Effector memory CD8-positive, alpha-beta T cell (primary cell): ENCODE results near the gene PALLD.

Source experiments
- ATAC-seq: fragments of 150-1000 bp; cut with Tn5 transposase; replicated peaks from 2 replicates; pipeline ENCODE4 v1.10.0; 2021; ENCODE audit warnings: mild to moderate bottlenecking, moderate library complexity
- DNase-seq, 3 experiments: peaks; one replicate each; pipeline ENCODE4 v3.0.0; 2021
- H3K27ac Mint-ChIP-seq, 2 donors: one replicate each; pipeline ENCODE4 v1.8.0; 2022; ENCODE audit warnings: mild to moderate bottlenecking in 2 of 2, mixed read lengths in 2 of 2, moderate library complexity in 2 of 2
- H3K27me3 Mint-ChIP-seq, 2 donors: one replicate each; pipeline ENCODE4 v1.8.0; 2022; ENCODE audit warnings: mixed read lengths in 2 of 2
- H3K36me3 Mint-ChIP-seq: one replicate; pipeline ENCODE4 v1.8.0; 2022; ENCODE audit warnings: mild to moderate bottlenecking, moderate library complexity, mixed read lengths; ENCODE audit not compliant: insufficient read depth
- H3K4me1 Mint-ChIP-seq, 2 donors: one replicate each; pipeline ENCODE4 v1.8.0; 2022; ENCODE audit warnings: low read depth in 2 of 2, mixed read lengths in 2 of 2
- H3K4me3 Mint-ChIP-seq, 2 donors: one replicate each; pipeline ENCODE4 v1.8.0; 2022; ENCODE audit warnings: mild to moderate bottlenecking in 2 of 2, mixed read lengths in 2 of 2, moderate library complexity in 2 of 2
- H3K9me3 Mint-ChIP-seq, 2 donors: one replicate each; pipeline ENCODE4 v1.8.0; 2022; ENCODE audit warnings: mixed read lengths in 2 of 2

Gene PALLD

GRCh38 chr4:168870004-168870403 is 373.2 kb downstream of the PALLD start:
- H3K4me1 Mint-ChIP-seq = no peaks in the 10 kb centered on the region
- peaks cover 28 to 47% of the 10 kb centered on the region in 2 donors for H3K27me3 Mint-ChIP-seq
- H3K4me3 Mint-ChIP-seq = no peak overlapping the region
- H3K36me3 Mint-ChIP-seq = no peaks in the 10 kb centered on the region
- ATAC-seq (no peak), DNase-seq (no peak)
- no peak overlapping the region for H3K27ac Mint-ChIP-seq
- no peaks in the 10 kb centered on the region for H3K9me3 Mint-ChIP-seq

- no peak for DNase-seq
- H3K27ac Mint-ChIP-seq = no peak overlapping the region
- no peaks in the 10 kb centered on the region for H3K36me3 Mint-ChIP-seq
- H3K4me3 Mint-ChIP-seq = no peak overlapping the region
- H3K27me3 Mint-ChIP-seq = peaks cover 40 to 60% of the 10 kb centered on the region in 2 donors
- no peaks in the 10 kb centered on the region for H3K4me1 Mint-ChIP-seq
- H3K9me3 Mint-ChIP-seq = no peaks in the 10 kb centered on the region
- ATAC-seq = no peak
These were observed 374.8 kb downstream of the PALLD start for GRCh38 chr4:168871632-168872031.

- H3K4me3 Mint-ChIP-seq = no peak overlapping the region
- H3K36me3 Mint-ChIP-seq = no peaks in the 10 kb centered on the region
- no peaks in the 10 kb centered on the region for H3K9me3 Mint-ChIP-seq
- H3K4me1 Mint-ChIP-seq = peaks cover 3 to 5% of the 10 kb centered on the region in 2 donors
- no peak for ATAC-seq
- H3K27ac Mint-ChIP-seq = no peak overlapping the region
- no peak for DNase-seq
- peaks cover 52 to 61% of the 10 kb centered on the region in 2 donors for H3K27me3 Mint-ChIP-seq
These were observed 377.2 kb downstream of the PALLD start for GRCh38 chr4:168874083-168874482.

- Mint-ChIP-seq H3K4me3 (no peak overlapping the region), H3K27ac (no peak overlapping the region), H3K27me3 (peaks cover 52 to 68% of the 10 kb centered on the region in 2 donors), H3K9me3 (no peaks in the 10 kb centered on the region), H3K36me3 (no peaks in the 10 kb centered on the region), H3K4me1 (peaks cover 3 to 5% of the 10 kb centered on the region in 2 donors)
- DNase-seq = no peak
- ATAC-seq = no peak
These were observed 379.3 kb downstream of the PALLD start for GRCh38 chr4:168876106-168876505.

GRCh38 chr4:168877511-168878491 is 380.9 kb downstream of the PALLD start:
- Mint-ChIP-seq H3K9me3 (no peaks in the 10 kb centered on the region), H3K4me3 (peak overlapping the region; percentile 81 to 96), H3K4me1 (peaks cover 3 to 5% of the 10 kb centered on the region in 2 donors), H3K27ac (peak overlapping the region; percentile 55 to 95), H3K27me3 (peaks cover 47 to 69% of the 10 kb centered on the region in 2 donors), H3K36me3 (no peaks in the 10 kb centered on the region)
- peak; percentile 70 for ATAC-seq
- DNase-seq = peak in 2 of 3 experiments; percentile 3 to 22

GRCh38 chr4:168878623-168879022 is 381.8 kb downstream of the PALLD start:
- peaks cover 46 to 66% of the 10 kb centered on the region in 2 donors for H3K27me3 Mint-ChIP-seq

GRCh38 chr4:168879188-168879587 is 382.3 kb downstream of the PALLD start:
- Mint-ChIP-seq H3K27ac (peak overlapping the region in 1 of 2 donors; percentile 39), H3K4me3 (peak overlapping the region; percentile 81 to 96), H3K36me3 (no peaks in the 10 kb centered on the region), H3K4me1 (peaks cover 3 to 5% of the 10 kb centered on the region in 2 donors), H3K27me3 (peaks cover 40 to 61% of the 10 kb centered on the region in 2 donors), H3K9me3 (no peaks in the 10 kb centered on the region)
- no peak for ATAC-seq
- no peak for DNase-seq

More at GRCh38 chr4:168878623-168879022, 381.8 kb downstream of the PALLD start:
- Mint-ChIP-seq H3K4me1 (peaks cover 3 to 5% of the 10 kb centered on the region in 2 donors), H3K27ac (peak overlapping the region; percentile 55 to 95), H3K9me3 (no peaks in the 10 kb centered on the region), H3K4me3 (peak overlapping the region; percentile 81 to 96), H3K36me3 (no peaks in the 10 kb centered on the region)
- ATAC-seq = no peak
- no peak for DNase-seq

GRCh38 chr4:168880072-168880675 is 383.3 kb downstream of the PALLD start:
- peaks cover 3 to 5% of the 10 kb centered on the region in 2 donors for H3K4me1 Mint-ChIP-seq
- H3K9me3 Mint-ChIP-seq = no peaks in the 10 kb centered on the region
- H3K27me3 Mint-ChIP-seq = peaks cover 34 to 51% of the 10 kb centered on the region in 2 donors
- ATAC-seq = no peak
- H3K4me3 Mint-ChIP-seq = no peak overlapping the region
- no peaks in the 10 kb centered on the region for H3K36me3 Mint-ChIP-seq
- no peak overlapping the region for H3K27ac Mint-ChIP-seq
- no peak for DNase-seq

GRCh38 chr4:168880811-168881595 is 384.2 kb downstream of the PALLD start:
- Mint-ChIP-seq H3K4me3 (no peak overlapping the region), H3K27me3 (peaks cover 28 to 44% of the 10 kb centered on the region in 2 donors), H3K27ac (peak overlapping the region in 1 of 2 donors; percentile 12), H3K9me3 (no peaks in the 10 kb centered on the region), H3K4me1 (peaks cover 3 to 5% of the 10 kb centered on the region in 2 donors), H3K36me3 (no peaks in the 10 kb centered on the region)
- no peak for ATAC-seq
- no peak for DNase-seq

- Mint-ChIP-seq H3K9me3 (no peaks in the 10 kb centered on the region), H3K27ac (no peak overlapping the region), H3K4me3 (no peak overlapping the region), H3K4me1 (peaks cover 3 to 5% of the 10 kb centered on the region in 2 donors), H3K36me3 (no peaks in the 10 kb centered on the region), H3K27me3 (peaks cover 19 to 40% of the 10 kb centered on the region in 2 donors)
- ATAC-seq (no peak), DNase-seq (no peak)
These were observed 385.0 kb downstream of the PALLD start for GRCh38 chr4:168881781-168882420.

- no peak overlapping the region for H3K4me3 Mint-ChIP-seq
- ATAC-seq (no peak), DNase-seq (no peak)
- no peak overlapping the region for H3K27ac Mint-ChIP-seq
- no peaks in the 10 kb centered on the region for H3K36me3 Mint-ChIP-seq
- peaks cover 19 to 40% of the 10 kb centered on the region in 2 donors for H3K27me3 Mint-ChIP-seq
- H3K4me1 Mint-ChIP-seq = peaks cover 3 to 5% of the 10 kb centered on the region in 2 donors
- H3K9me3 Mint-ChIP-seq = no peaks in the 10 kb centered on the region
These were observed 385.9 kb downstream of the PALLD start for GRCh38 chr4:168882650-168883233.

GRCh38 chr4:168883513-168883912 is 386.7 kb downstream of the PALLD start:
- Mint-ChIP-seq H3K36me3 (no peaks in the 10 kb centered on the region), H3K9me3 (no peaks in the 10 kb centered on the region), H3K4me1 (peaks cover under 1% of the 10 kb centered on the region in 2 donors), H3K4me3 (no peak overlapping the region), H3K27ac (no peak overlapping the region), H3K27me3 (peaks cover 14 to 33% of the 10 kb centered on the region in 2 donors)
- no peak for ATAC-seq
- no peak for DNase-seq
